Stimulated activated CD8-positive, alpha-beta memory T cell treated with anti-CD3 and anti-CD28 coated beads, Interleukin-2, amount 100 ng/mL, for 1 hour (primary cell): ENCODE results near the gene RSRC2.
"Not testable (repeated sequence)": the region's sequence is repeated elsewhere in the genome, so short reads cannot be mapped to it uniquely, and the experiment has no call there.

Experiments
- DNase-seq, 2 donors: peaks; one replicate each; pipeline ENCODE4 v3.0.0-alpha.2; 2020; ENCODE audit warnings: low read depth in 2 of 2

Gene RSRC2, protein sequence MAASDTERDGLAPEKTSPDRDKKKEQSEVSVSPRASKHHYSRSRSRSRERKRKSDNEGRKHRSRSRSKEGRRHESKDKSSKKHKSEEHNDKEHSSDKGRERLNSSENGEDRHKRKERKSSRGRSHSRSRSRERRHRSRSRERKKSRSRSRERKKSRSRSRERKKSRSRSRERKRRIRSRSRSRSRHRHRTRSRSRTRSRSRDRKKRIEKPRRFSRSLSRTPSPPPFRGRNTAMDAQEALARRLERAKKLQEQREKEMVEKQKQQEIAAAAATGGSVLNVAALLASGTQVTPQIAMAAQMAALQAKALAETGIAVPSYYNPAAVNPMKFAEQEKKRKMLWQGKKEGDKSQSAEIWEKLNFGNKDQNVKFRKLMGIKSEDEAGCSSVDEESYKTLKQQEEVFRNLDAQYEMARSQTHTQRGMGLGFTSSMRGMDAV

DNA sequence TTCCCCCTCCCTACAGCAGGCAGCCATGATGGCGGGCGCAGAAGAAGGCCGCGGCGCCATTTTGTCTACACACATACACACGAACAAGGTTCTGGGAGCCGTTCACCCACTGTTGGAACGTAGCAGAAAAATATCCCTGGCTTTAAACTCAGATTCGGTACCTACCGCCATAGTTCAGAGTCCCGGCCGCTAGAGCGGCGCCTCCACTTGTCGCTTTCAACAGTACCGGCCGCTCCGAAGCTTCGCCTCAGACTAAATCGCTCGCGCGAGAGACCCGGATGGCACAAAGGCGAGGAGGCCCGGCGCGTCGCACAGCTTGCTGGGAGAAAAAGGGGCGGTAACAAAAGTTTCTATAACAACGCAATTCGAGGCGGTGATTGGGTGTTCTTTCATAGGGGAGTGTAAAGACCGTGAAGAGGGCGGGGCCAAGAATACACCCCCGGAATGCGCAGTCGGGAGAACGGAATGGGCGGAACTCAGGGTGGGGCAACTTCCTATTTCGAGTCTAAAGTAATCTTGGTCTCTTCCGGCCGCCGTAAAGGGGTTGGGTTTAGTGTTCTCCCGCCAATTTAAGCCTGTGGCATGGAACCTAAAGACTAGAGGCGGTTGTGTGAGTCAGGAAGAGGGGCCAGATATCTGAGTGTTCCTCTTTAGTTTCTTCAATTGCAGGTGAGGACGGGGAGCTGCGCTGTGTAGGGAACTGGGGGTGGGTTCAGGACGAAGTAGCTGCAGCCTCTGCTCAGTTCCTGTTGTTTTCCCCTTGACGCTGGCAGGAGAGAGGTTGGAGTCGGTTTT, at the start of gene RSRC2, which contains the start of gene KNTC1:
Gene RSRC2, minus strand, starts transcription at position 254 of the 795 bp plus-strand sequence. Its CDS starts 83 bp downstream, at position 171.
Gene KNTC1, plus strand, starts transcription at position 567 of the 795 bp plus-strand sequence. CDS start 2,815 bp downstream, outside the sequence.
- peak; percentile 90 to 95 for DNase-seq

DNA sequence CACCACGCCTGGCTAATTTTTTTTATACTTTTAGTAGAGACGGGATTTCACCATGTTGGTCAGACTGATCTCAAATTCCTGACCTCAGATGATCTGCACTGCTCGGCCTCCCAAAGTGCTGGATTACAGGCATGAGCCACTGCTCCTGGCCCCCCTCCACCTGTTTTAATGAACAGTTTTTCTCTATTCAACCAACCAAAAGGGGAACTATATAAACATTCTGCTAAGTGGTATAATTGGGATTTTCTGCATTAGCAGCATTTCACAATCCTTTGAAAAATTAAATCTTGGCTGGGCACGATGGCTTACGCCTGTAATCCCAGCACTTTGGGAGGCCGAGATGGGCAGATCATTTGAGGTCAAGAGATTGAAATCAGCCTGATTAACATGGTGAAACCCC, 45.1 kb upstream of the RSRC2 start:
- DNase-seq, result no peak

DNA sequence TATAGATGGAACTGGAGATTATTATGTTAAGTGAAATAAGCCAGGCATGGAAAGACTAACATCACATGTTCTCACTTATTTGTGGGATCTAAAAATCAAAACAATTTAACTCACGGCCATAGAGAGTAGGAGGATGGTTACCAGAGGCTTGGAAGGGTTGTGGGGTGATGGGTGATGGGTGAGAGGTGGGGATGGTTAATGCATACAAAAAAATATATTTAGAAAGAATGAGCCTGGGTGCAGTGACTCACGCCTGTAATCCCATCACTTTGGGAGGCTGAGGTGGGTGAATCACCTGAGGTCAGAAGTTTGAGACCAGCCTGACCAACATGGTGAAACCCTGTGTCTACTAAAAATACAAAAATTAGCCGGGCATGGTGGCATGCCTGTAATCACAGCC, 43.3 kb upstream of the RSRC2 start:
- not testable (repeated sequence) for DNase-seq

DNA sequence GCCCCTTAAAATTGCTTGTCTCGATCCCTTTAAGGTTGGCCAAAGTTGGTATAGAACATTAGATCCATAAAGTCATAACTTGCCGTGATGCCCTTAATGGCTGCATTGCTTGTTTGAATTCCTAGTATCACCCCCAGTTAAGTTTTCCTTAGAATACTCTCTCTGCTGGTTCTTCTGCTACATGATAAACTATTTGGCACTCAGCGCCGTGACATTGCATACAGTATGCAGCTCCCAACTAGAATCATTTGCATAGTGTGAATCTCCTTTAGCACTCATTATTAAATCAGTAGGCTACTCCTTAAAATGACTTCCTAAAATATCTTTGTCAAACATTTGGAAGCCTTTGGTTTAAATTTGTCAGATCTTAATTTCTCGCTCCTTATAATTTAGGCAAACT, 42.6 kb upstream of the RSRC2 start:
- no peak for DNase-seq

DNA sequence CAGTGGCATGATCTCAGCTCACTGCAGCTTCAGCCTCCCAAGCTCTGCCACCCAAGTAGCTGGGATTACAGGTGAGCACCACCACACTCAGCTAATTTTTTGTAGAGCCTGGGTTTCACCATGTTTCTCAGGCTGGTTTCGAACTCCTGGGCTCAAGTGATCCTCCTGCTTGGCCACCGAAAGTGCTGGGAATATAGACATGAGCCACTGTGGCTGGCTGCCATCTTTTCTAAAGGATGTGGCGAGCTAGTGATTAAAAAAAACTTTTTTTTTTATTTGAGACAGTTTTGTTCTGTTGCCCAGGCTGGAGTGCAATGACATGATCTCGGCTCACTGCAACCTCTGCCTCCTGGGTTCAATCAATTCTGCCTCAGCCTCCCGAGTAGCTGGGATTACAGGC, 40.1 kb upstream of the RSRC2 start:
- DNase-seq, result not testable (repeated sequence)

DNA sequence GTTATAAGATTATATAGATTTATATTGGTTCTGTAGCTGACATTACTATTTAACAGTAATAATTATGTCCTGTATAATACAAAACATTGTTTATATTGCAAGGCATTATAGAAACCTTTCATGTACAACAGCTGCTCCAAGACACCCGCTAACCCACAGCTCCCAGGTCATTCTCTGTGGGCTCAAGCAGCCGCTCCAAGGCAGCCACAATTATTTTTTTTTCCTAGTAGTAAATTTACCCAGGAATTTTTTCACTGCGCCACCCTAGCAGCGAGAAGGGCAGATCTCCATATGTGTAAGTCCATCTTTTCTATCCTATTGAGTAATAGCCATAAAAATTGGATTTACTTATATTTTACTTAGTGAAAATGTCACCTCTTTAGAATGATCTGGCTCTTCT, 36.6 kb upstream of the RSRC2 start:
- no peak for DNase-seq

DNA sequence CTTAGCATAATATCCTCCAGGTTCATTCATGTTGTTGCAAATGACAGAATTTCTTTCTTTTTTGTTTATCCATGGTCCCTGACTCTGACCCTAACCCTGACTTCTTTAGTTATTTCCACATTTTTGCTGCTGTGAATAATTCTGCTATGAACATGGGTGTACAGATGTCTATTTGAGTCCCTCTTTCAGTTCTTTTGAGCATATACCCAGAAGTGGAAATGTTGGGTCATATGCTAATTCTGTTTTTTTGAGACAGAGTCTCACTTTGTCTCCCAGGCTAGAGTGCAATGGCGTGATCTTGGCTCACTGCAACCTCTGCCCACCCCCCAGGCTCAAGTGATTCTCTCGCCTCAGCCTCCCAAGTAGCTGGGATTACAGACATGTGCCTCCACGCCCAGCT, 33.4 kb upstream of the RSRC2 start:
- DNase-seq, result no peak

DNA sequence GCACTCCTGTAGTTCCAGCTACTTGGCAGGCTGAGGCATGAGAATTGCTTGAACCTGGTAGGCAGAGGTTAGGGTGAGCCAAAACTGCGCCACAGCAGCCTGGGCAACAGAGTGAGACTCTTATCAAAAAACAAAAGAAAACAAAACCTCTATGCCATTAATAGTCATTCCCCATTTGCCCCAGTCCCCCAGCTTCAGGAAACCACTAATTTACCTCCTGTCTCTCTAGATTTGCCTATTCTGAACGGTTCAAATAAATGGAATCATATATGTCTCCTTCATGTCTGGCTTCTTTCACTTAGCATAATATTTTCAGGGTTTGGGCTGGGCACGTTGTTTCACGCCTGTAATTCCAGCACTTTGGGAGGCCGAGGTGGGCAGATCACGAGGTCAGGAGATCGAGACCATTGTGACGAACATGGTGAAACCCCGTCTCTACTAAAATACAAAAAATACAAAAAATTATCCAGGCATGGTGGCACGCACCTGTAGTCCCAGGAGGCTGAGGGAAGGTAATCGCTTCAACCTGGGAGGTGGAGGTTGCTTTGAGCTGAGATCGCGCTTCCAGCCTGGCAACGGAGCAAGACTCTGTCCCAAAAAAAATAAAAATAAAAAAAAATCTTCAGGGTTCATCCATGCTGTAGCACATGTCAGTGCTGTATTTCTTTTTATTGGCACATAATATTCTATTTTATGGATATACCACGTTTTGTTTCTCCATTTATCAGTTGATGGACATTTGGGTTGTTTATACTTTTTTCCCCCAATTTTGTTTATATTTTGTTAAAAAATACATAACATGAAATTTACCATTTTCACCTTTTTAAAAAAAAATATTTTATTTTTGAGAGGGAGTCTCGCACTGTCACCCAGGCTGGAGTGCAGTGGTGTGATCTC, 32.3 kb upstream of the RSRC2 start:
- no peak for DNase-seq

DNA sequence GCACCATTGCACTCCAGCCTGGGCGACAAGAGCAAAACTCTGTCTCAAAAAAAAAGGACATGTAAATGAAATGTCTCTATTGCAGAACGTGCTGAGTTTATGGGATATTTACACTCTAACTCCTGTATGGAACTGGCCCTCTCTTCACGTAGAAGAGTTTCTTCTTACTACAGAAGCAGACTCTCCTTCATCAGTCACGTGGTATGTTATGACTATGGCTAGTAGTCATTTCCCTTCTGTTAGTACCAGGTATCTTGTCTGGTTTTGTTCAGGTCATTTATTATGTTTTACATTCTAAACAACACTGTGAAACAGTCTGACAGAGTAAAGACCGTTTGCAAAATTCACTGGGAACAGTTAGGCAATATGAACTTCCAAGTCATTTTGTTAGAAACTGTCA, 20.6 kb upstream of the RSRC2 start:
- no peak for DNase-seq

DNA sequence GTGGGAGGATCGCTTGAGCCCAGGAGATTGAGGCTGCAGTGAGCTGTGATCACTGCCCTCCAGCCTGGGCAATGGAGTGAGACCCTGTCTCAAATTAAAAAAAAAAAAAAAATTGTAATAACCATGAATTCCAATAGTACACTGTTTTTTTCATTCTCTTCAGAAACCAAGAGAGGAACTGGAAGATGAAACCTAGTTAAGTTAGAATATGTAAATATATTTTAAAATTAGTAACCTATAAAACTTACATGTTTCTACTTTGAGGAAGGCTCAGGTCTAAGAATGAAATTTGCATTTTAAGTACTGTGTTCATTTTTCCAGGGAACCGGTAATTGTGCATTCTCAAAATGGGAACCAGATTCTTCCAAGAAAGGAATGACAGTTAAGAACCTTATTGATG, 19.1 kb upstream of the RSRC2 start:
- DNase-seq, result no peak

DNA sequence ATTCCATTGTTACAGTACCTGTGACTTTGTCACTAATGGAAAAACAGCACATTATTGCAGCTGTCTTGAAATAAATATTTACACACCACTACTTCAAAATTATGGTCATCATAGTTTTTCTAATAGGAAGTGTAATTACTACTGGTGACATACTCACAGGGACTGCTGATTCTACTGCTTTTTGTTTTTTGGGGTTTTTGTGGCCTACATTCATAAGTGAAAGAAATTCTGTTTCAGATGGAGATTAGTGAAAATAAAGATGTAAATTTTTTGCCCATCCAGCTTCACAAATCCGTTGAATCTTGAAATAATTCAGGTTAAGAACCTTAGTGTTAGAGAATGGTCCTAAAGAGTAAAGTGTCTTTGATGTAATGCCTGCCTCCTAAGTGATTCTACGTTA, 17.8 kb upstream of the RSRC2 start:
- no peak for DNase-seq

DNA sequence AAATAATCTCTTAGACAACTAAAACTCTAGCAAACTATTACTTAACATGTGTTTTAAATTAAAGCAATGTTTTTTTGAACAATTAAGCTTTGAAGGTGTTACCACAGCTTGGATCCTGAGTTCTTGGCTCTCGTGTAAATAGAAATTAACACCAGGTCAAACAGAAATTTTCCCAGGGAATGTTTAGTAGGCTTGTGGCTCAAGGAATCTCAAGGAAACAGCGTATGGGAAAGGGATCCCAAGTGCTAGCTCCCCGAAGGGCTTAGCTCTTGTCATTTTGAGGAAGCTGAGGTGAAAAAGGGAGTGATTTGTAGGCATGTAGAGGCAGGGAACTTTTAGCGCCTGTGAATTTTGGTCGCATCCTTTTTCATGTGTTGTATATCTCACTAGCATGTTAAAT, 11.8 kb upstream of the RSRC2 start:
- no peak for DNase-seq

DNA sequence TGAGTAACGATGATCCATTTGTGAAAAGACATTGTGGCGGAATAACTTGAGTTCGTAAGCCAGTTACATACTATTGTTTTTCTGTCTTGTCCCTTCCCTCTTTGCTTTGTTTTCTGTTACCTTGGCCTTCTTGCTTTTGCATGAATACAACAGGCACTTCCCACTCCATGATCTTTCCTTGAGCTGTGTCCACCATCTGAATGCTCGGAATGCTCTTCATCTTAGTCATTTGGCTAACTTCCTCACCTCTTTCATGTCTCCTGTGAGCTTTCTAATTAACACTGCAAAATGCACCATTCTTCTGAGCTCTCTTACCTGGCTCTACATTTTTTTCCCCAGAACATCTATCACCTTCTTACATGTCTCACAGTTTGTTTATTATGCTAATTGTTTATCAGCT, 10.3 kb upstream of the RSRC2 start:
- DNase-seq, result no peak

DNA sequence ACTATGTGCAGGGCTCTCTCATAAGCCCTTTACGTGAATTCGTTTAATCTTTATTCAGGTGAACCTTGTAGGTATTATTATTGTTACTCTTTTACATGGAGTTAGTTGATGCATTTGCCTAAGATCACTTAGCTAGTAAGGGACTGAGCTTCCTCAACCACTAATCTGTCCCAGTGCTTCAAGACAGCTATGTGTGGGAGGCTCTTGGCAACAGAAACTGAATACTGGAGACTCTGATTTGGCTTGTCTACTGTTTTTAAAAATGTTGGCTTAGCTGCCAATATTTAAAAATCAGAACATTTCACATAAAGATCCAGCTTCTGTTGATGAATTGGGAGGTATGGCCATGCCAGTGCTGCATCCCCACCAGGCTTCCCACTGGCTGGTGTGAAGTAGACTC, 7.1 kb upstream of the RSRC2 start:
- no peak for DNase-seq

DNA sequence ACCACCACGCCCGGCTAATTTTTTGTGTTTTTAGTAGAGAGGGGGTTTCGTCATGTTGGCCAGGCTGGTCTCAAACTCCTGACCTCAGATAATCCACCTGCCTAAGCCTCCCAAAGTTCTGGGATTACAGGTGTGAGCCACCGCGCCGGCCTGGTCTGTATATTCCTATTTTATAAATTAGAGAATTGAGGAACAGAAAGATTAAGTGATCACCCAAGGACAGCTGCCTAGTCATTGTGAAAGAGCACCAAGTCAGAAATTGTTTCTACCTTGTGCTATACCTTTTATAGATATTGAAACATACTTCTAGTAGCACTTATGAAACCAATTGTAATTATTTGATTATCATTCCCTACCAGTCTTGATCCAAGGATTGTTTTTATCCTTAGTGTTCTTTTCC, 2.3 kb upstream of the RSRC2 start:
- DNase-seq, result no peak

DNA sequence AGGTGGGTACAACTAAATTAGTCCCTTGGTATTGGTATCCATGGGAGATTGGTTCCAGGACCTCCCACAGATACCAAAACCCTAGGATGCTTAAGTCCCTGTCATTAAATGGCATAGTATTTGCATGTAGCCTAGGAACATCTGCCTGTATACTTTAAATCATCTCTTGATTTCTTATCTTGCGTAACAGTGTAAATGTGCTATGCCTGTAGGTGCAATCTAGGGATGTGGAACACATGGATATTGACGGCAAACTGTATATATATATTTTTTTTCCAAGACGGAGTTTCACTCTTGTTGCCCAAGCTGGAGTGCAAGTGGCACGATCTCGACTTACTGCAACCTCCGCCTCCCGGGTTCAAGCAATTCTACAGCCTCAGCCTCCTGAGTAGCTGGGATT, 1.8 kb upstream of the RSRC2 start:
- DNase-seq, result no peak

DNA sequence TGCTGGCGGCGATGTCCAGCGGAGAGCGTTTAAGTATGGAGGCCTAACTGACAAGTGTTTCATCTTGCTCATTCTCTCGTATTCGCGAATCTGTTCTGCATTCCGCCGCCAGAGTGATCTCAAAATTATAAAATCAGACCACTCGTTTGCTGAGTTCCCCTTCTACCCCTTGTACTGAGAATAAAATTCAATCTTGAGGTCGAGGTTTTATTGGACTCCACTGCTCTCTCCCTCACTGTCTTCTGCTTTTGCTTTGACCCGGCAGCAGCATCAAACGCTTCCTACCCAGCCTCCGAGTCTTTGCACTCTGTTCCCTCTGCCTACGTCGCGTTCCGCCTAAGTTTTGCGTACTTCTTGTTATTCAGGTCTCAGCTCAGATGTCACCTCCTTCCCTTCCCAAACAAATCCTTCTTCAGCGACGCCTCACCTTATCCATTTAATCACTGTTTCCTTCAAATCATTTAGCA, 775 bp upstream of the RSRC2 start:
- no peak for DNase-seq

DNA sequence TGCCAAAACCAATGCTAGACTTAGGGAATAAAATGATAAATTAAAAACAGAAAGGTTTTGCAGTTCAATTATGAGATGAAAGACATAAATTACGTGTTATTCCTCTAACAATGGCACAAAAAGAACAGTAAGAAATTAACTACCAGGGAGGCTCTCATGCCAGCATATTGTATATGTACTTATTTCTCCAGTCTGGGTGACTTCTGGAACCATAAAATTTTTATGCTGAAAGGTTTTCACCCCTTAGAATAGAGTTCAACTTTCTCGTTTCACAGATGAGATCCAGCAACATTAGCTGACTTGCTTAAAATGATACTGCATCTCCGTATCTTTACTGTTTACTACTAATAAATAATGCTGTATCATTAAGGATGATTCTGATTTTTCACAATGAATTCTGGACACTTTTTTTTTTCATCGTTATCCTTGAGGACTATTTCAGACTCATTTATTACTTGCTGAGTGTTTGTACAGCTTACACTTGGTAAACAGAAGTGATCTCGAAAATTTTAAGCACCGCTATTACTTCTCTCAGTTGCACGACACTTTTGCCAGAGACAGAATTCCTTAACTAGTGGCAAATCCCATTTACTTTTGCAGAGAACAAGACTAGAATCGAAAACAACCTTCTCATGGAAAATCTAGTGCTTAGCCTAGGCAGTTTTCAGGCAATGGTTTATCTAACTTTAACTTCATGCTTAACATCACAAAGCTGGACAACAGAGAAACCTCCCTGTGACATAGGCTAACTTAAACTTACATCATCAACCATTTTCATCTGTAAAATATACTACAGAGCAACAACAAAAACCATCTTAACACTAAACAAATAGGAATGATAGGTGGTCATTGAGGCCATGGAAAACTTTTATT, 2.7 kb downstream of the RSRC2 start:
- DNase-seq, result no peak

DNA sequence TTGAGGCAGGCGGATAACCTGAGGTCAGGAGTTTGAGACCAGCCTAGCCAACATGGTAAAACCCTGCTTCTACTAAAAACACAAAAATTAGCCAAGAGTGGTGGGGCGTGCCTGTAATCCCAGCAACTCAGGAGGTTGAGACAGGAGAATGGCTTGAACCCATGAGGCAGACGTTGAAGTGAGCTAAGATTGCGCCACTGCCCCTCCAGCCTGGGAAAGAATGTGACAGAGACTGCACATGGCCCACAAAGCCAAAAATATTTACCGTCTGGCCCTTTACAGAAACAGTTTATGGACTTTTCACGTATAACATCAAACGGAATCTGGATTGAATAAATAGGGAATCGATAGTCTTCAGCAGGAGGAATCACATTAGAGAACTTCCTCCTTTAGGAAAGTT, 3.5 kb downstream of the RSRC2 start:
- no peak for DNase-seq

DNA sequence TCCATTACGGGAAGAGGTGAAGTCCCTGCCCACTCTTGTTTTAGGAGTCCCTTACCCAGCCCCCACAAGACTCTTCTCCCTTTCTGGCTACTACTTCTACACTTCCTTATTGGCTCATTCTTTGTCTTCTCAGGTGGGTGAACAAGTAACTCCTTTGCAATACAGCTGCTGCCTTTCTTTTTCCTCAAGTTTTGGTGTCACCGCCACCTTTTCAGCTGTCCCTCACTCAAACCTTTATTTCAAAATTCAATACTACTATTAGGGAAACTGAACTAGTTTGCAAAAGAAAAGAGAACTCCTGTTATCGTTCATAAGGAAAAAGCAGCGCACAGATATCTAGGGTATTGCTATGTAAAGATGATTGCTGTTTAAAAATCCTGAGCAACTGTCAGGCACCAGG, 6.1 kb downstream of the RSRC2 start:
- DNase-seq, result no peak

DNA sequence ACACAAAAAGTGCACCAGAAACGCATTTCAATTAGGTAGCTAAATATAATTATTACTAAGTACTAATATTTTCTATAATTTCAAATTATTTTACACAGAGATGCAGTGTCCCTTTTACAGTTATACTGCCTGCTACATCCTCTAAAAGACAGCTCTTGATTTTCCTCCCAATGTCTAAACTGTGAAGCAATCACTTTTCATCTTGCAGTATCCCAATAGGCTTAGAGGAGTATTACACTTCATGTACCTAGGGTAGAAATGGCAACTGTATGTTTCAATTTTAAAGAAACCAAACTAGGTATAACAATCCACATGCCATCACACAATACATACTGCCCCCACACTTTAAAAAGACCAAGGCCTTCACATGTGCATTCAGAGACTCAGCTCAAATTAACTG, 7.3 kb downstream of the RSRC2 start:
- no peak for DNase-seq
